Ishikawa (cell line): ENCODE data around the gene NFIB.

Experiments
- CEBPB ChIP-seq: IDR thresholded peaks from 2 replicates; pipeline ENCODE4 v1.6.1; 2012
- CREB1 ChIP-seq: IDR thresholded peaks from 2 replicates; pipeline ENCODE4 v1.6.1; 2012; ENCODE audit warnings: low read depth
- EP300 ChIP-seq: IDR thresholded peaks from 2 replicates; pipeline ENCODE4 v1.6.1; 2012; ENCODE audit warnings: borderline replicate concordance
- FOXM1 ChIP-seq: IDR thresholded peaks from 2 replicates; pipeline ENCODE4 v1.6.1; 2012; ENCODE audit warnings: low read depth, borderline replicate concordance
- MAX ChIP-seq: IDR thresholded peaks from 2 replicates; pipeline ENCODE4 v1.6.1; 2012
- RAD21 ChIP-seq: IDR thresholded peaks from 2 replicates; pipeline ENCODE4 v1.6.1; 2012; ENCODE audit warnings: low read depth
- REST ChIP-seq: IDR thresholded peaks from 2 replicates; pipeline ENCODE4 v1.6.1; 2012; ENCODE audit warnings: low read depth, mild to moderate bottlenecking
- TAF1 ChIP-seq: IDR thresholded peaks from 2 replicates; pipeline ENCODE4 v1.6.1; 2012; ENCODE audit warnings: low read depth, mild to moderate bottlenecking
- TCF12 ChIP-seq: IDR thresholded peaks from 2 replicates; pipeline ENCODE4 v1.6.1; 2012; ENCODE audit warnings: low read depth
- TEAD4 ChIP-seq: IDR thresholded peaks from 2 replicates; pipeline ENCODE4 v1.6.1; 2012
- USF1 ChIP-seq: IDR thresholded peaks from 2 replicates; pipeline ENCODE4 v1.6.1; 2012
- YY1 ChIP-seq: IDR thresholded peaks from 2 replicates; pipeline ENCODE4 v1.6.1; 2012; ENCODE audit warnings: low read depth
- ZBTB7A ChIP-seq: IDR thresholded peaks from 2 replicates; pipeline ENCODE4 v1.6.1; 2012; ENCODE audit warnings: low read depth

GRCh38 chr9:14212697-14213420 lies 101.1 kb downstream of the NFIB start:
- TF ChIP-seq TAF1: no peak
- TF ChIP-seq USF1: no peak
- TF ChIP-seq TEAD4: no peak
- no peak for TF ChIP-seq RAD21
- no peak for TF ChIP-seq FOXM1
- TF ChIP-seq YY1: no peak
- no peak for TF ChIP-seq EP300
- TF ChIP-seq MAX: no peak
- TF ChIP-seq REST: no peak
- TF ChIP-seq CEBPB: no peak
- no peak for TF ChIP-seq TCF12
- TF ChIP-seq CREB1: no peak
- TF ChIP-seq ZBTB7A: no peak
